Calu3 (cell line): Measurements from ENCODE around the gene WNT6. TPM values are rescaled to one million over a fixed set of nuclear protein-coding genes. Genes with fewer than 3 reads are reported as not detected.

Experiments
- BruUV-seq: library from RNA; stranded (reverse); fragments of 400-500 nt; replicated peaks from 2 replicates; lab custom pipeline; 2021; lab: Mats Ljungman, UMichigan
- CTCF ChIA-PET: fragments of 300-600 bp; sonication (Branson Sonifier 250); formaldehyde crosslinking; loops from one replicate; lab custom pipeline; 2022; ENCODE audit warnings: antibody characterized with exemption; lab: Charles Lee
- DNase-seq: peaks from one replicate; pipeline ENCODE4 v3.0.0; 2022
- H3K27ac Mint-ChIP-seq: one replicate; pipeline ENCODE4 v1.8.0; 2022; ENCODE audit warnings: mixed read lengths; ENCODE audit not compliant: unreplicated experiment
- H3K27me3 Mint-ChIP-seq: one replicate; pipeline ENCODE4 v1.8.0; 2022; ENCODE audit warnings: mixed read lengths; ENCODE audit not compliant: unreplicated experiment
- H3K36me3 Mint-ChIP-seq: one replicate; pipeline ENCODE4 v1.8.0; 2022; ENCODE audit warnings: mild to moderate bottlenecking, moderate library complexity, mixed read lengths; ENCODE audit not compliant: insufficient read depth, unreplicated experiment
- H3K4me1 Mint-ChIP-seq: one replicate; pipeline ENCODE4 v1.8.0; 2022; ENCODE audit warnings: mild to moderate bottlenecking, low read depth, mixed read lengths; ENCODE audit not compliant: unreplicated experiment
- H3K4me3 Mint-ChIP-seq: one replicate; pipeline ENCODE4 v1.8.0; 2022; ENCODE audit warnings: mild to moderate bottlenecking, low read depth, moderate library complexity, mixed read lengths; ENCODE audit not compliant: unreplicated experiment
- H3K9me3 Mint-ChIP-seq: one replicate; pipeline ENCODE4 v1.8.0; 2022; ENCODE audit warnings: low read depth, mixed read lengths; ENCODE audit not compliant: unreplicated experiment
- intact Hi-C: fragments of 100-400 bp; cut with micrococcal nuclease; formaldehyde crosslinking; loops from one replicate; pipeline ENCODE4 v1.10.0; 2022; ENCODE audit not compliant: unreplicated experiment
- total RNA-seq: library from RNA; stranded (reverse); gene quantifications from 2 replicates; pipeline ENCODE4 v1.2.3, GENCODE V29; 2022
- TF ChIP-seq, protein P1 (sequence below): fragments of 200-600 bp; IDR thresholded peaks from one replicate; pipeline ENCODE4 v1.8.0; 2022; ENCODE audit warnings: antibody characterized with exemption; ENCODE audit not compliant: unreplicated experiment

The WNT6 gene
- total RNA-seq, 1 experiment from 2014 or later: not detected

DNA sequence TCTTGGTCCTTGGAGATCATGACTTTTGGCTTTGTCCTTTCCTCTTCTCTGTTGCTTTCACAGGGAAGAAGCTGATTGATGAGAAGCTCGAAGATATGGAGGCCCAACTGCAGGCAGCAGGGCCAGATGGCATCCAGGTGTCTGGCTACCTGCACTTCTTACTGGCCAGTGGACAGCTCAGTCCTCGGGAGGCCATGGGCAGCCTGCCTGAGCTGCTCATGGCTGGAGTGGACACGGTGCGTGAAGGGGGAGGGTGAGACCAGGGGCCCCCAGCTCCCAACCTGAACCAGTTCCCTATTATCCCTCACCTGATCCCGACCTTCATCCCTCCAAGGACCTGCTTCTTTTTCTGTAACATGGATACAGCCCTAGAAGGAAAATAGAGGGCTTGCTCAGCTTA is 46.7 kb upstream of the WNT6 start:
- intact Hi-C loops: no loop called here
- CTCF ChIA-PET: no interaction called here
- TF ChIP-seq, protein P1, sequence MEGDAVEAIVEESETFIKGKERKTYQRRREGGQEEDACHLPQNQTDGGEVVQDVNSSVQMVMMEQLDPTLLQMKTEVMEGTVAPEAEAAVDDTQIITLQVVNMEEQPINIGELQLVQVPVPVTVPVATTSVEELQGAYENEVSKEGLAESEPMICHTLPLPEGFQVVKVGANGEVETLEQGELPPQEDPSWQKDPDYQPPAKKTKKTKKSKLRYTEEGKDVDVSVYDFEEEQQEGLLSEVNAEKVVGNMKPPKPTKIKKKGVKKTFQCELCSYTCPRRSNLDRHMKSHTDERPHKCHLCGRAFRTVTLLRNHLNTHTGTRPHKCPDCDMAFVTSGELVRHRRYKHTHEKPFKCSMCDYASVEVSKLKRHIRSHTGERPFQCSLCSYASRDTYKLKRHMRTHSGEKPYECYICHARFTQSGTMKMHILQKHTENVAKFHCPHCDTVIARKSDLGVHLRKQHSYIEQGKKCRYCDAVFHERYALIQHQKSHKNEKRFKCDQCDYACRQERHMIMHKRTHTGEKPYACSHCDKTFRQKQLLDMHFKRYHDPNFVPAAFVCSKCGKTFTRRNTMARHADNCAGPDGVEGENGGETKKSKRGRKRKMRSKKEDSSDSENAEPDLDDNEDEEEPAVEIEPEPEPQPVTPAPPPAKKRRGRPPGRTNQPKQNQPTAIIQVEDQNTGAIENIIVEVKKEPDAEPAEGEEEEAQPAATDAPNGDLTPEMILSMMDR: no peak
- no peak overlapping the region for H3K4me3 Mint-ChIP-seq
- H3K9me3 Mint-ChIP-seq: no peaks in the 10 kb centered on the region
- no peaks in the 10 kb centered on the region for H3K36me3 Mint-ChIP-seq
- no peak overlapping the region for H3K27ac Mint-ChIP-seq
- BruUV-seq: no TSS peak
- no peak for DNase-seq
- peaks cover 10% of the 10 kb centered on the region for H3K4me1 Mint-ChIP-seq
- no peaks in the 10 kb centered on the region for H3K27me3 Mint-ChIP-seq

DNA sequence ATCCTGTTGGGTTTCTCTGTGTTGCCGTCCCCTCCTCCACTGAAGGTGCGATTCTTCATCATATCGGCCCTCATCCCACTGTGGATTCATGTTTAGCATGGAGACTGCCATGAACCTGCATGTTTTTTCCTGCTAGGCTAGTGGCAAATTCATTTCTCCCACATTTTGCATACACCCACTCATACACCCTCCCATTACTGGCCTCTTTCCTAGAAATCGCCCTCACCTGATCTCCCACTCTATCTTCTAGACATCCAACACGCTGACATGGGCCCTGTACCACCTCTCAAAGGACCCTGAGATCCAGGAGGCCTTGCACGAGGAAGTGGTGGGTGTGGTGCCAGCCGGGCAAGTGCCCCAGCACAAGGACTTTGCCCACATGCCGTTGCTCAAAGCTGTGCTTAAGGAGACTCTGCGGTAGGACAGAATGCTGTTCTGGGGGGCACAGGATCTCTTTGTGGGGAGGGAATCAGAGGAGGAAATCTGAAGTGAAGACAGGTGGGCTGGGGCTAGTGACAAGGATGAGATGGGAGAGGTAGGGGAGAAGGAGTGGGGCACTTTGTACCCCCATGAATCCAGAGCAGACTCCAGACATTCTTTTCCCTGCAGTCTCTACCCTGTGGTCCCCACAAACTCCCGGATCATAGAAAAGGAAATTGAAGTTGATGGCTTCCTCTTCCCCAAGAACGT is 45.7 kb upstream of the WNT6 start:
- TF ChIP-seq, protein P1: no peak
- Mint-ChIP-seq H3K27me3 (no peaks in the 10 kb centered on the region), H3K4me3 (no peak overlapping the region), H3K4me1 (peaks cover 10% of the 10 kb centered on the region), H3K27ac (no peak overlapping the region), H3K9me3 (no peaks in the 10 kb centered on the region), H3K36me3 (no peaks in the 10 kb centered on the region)
- no peak for DNase-seq
- intact Hi-C loops: no loop called here
- CTCF ChIA-PET: no interaction called here
- BruUV-seq: no TSS peak

DNA sequence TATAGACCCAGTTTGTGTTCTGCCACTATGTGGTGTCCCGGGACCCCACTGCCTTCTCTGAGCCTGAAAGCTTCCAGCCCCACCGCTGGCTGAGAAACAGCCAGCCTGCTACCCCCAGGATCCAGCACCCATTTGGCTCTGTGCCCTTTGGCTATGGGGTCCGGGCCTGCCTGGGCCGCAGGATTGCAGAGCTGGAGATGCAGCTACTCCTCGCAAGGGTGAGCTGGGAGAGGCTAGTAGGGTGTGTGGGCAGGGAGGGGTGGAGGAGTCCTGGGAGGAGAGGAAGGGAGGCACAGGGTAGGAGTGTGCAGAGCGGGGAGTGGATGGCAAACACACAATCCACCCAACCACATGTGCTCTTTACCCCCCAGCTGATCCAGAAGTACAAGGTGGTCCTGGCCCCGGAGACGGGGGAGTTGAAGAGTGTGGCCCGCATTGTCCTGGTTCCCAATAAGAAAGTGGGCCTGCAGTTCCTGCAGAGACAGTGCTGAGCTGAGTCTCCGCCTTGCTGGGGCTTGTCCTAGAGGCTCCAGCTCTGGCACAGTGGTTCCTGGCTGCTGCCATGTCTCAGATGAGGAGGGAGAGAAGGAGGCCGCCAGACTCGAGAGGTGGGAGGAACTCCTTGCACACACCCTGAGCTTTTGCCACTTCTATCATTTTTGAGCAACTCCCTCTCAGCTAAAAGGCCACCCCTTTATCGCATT is 44.9 kb upstream of the WNT6 start:
- intact Hi-C loops: no loop called here
- Mint-ChIP-seq H3K36me3 (no peaks in the 10 kb centered on the region), H3K4me1 (peaks cover 10% of the 10 kb centered on the region), H3K27ac (no peak overlapping the region), H3K27me3 (no peaks in the 10 kb centered on the region), H3K9me3 (no peaks in the 10 kb centered on the region), H3K4me3 (no peak overlapping the region)
- CTCF ChIA-PET: interaction anchor here (0.6 kb wide), 1 partner anchor 45 kb away, joined by 5 read pairs; the partner anchor contains the start of gene WNT6
- TF ChIP-seq, protein P1: no peak
- no TSS peak for BruUV-seq
- DNase-seq: no peak

DNA sequence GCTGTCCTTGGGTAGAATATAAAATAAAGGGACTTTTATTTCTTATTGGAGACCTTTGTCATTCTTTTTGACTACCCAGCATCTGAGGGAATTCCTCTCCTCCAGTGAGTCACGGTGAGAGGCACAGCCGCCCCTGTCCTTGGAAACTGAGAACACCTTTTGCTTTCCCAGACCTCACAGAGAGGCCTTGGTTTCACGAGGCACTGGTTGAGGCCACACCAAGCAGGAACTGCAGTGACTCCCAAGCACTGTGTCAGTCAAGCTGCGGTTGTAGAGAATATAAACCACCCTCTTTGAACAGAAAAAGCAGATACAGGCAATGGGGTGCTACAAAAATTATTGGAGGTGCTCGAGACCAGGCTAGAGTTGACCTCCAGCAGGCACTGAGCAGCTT is 44.4 kb upstream of the WNT6 start:
- no peak overlapping the region for H3K4me3 Mint-ChIP-seq
- BruUV-seq: no TSS peak
- TF ChIP-seq, protein P1: no peak
- intact Hi-C loops: no loop called here
- no peaks in the 10 kb centered on the region for H3K27me3 Mint-ChIP-seq
- no peak overlapping the region for H3K27ac Mint-ChIP-seq
- H3K4me1 Mint-ChIP-seq: peaks cover 10% of the 10 kb centered on the region
- DNase-seq: no peak
- H3K9me3 Mint-ChIP-seq: no peaks in the 10 kb centered on the region
- CTCF ChIA-PET: no interaction called here
- no peaks in the 10 kb centered on the region for H3K36me3 Mint-ChIP-seq
